IMR-90 (cell line): Measurements from ENCODE around the gene STEAP3. TPM values are rescaled to one million over a fixed set of nuclear protein-coding genes. Genes with fewer than 3 reads are reported as not detected.

ENCODE experiments used
- ATAC-seq: fragments of 200-7000 bp; cut with Tn5 transposase; 2 replicates; pipeline ENCODE4 v1.9.1; 2020; ENCODE audit warnings: low read depth, mild to moderate bottlenecking, moderate library complexity
- BruUV-seq: library from RNA; stranded (reverse); fragments of 400-500 nt; replicated peaks from 2 replicates; lab custom pipeline; 2021; lab: Mats Ljungman, UMichigan
- CTCF ChIA-PET: fragments of 300-600 bp; formaldehyde crosslinking; extraction: SDS; loops from one replicate; lab custom pipeline; 2021; ENCODE audit warnings: antibody characterized with exemption; lab: Yijun Ruan, JAX
- POLR2A ChIA-PET: fragments of 300-600 bp; sonication (Branson Sonifier 250); formaldehyde crosslinking; loops from one replicate; lab custom pipeline; 2022; ENCODE audit warnings: antibody characterized with exemption; ENCODE audit not compliant: unreplicated experiment; lab: Charles Lee
- DNase-seq: peaks from one replicate; pipeline ENCODE4 v3.0.0; 2013
- H2AFZ ChIP-seq: replicated peaks from 2 replicates; pipeline ENCODE3; 2013; ENCODE audit warnings: low read length, mild to moderate bottlenecking; ENCODE audit not compliant: poor library complexity
- H2AK5ac ChIP-seq: 2 replicates; pipeline ENCODE4 v1.6.1; 2013; ENCODE audit warnings: low read depth, low read length, inconsistent platforms
- H2AK9ac ChIP-seq: replicated peaks from 2 replicates; pipeline ENCODE3; 2013; ENCODE audit warnings: mild to moderate bottlenecking, low read depth, low read length, moderate library complexity; ENCODE audit not compliant: poor library complexity
- H2BK120ac ChIP-seq: 2 replicates; pipeline ENCODE4 v1.6.1; 2013; ENCODE audit warnings: low read depth, low read length, inconsistent platforms
- H2BK15ac ChIP-seq: 3 replicates; pipeline ENCODE4 v1.6.1; 2013; ENCODE audit warnings: low read depth, low read length, inconsistent platforms
- H2BK20ac ChIP-seq: 2 replicates; pipeline ENCODE4 v1.6.1; 2013; ENCODE audit warnings: low read depth, mild to moderate bottlenecking, inconsistent platforms, low read length, moderate library complexity
- H2BK5ac ChIP-seq: 2 replicates; pipeline ENCODE4 v1.6.1; 2013; ENCODE audit warnings: mild to moderate bottlenecking, low read depth, low read length, inconsistent platforms; ENCODE audit not compliant: poor library complexity, severe bottlenecking
- H3K14ac ChIP-seq: replicated peaks from 2 replicates; pipeline ENCODE4 v1.6.1; 2013; ENCODE audit warnings: low read depth, low read length, inconsistent platforms
- H3K18ac ChIP-seq: 2 replicates; pipeline ENCODE4 v1.6.1; 2013; ENCODE audit warnings: low read depth, low read length, control low read depth
- H3K23ac ChIP-seq: 2 replicates; pipeline ENCODE4 v1.6.1; 2013; ENCODE audit warnings: low read depth, low read length, inconsistent platforms
- H3K27ac ChIP-seq: 2 replicates; pipeline ENCODE4 v1.5.1; 2013; ENCODE audit warnings: mild to moderate bottlenecking, control low read depth, low read length; ENCODE audit not compliant: insufficient read depth
- H3K27me3 ChIP-seq: 2 replicates; pipeline ENCODE4 v1.6.1; 2013; ENCODE audit warnings: low read length; ENCODE audit not compliant: control insufficient read depth, insufficient read depth
- H3K36me3 ChIP-seq: 2 replicates; pipeline ENCODE4 v1.6.1; 2013; ENCODE audit warnings: low read length, mixed read lengths; ENCODE audit not compliant: control insufficient read depth, insufficient read depth
- H3K4ac ChIP-seq: 2 replicates; pipeline ENCODE4 v1.6.1; 2013; ENCODE audit warnings: low read depth, low read length, inconsistent platforms
- H3K4me1 ChIP-seq: 2 replicates; pipeline ENCODE4 v1.6.1; 2013; ENCODE audit warnings: low read length, mixed read lengths; ENCODE audit not compliant: control insufficient read depth, insufficient read depth
- H3K4me2 ChIP-seq: 2 replicates; pipeline ENCODE4 v1.6.1; 2013; ENCODE audit warnings: low read depth, mild to moderate bottlenecking, control low read depth, low read length, moderate library complexity
- H3K4me3 ChIP-seq: 2 replicates; pipeline ENCODE4 v1.5.1; 2013; ENCODE audit warnings: low read depth, mild to moderate bottlenecking, control low read depth, low read length, moderate library complexity; ENCODE audit not compliant: insufficient read depth
- H3K56ac ChIP-seq: 2 replicates; pipeline ENCODE4 v1.6.1; 2013; ENCODE audit warnings: low read length, inconsistent platforms; ENCODE audit not compliant: insufficient read depth; ENCODE audit errors: extremely low read depth
- H3K79me1 ChIP-seq, 2 experiments: 2 replicates each; pipeline ENCODE4 v1.6.1; 2013; ENCODE audit warnings: low read length in 2 of 2, inconsistent platforms in 1 of 2, low read depth in 1 of 2
- H3K9ac ChIP-seq: 2 replicates; pipeline ENCODE4 v1.6.1; 2013; ENCODE audit warnings: low read depth, low read length, control low read depth
- H3K9me1 ChIP-seq: 2 replicates; pipeline ENCODE4 v1.6.1; 2013; ENCODE audit warnings: low read length, inconsistent platforms; ENCODE audit not compliant: insufficient read depth
- H3K9me3 ChIP-seq: 2 replicates; pipeline ENCODE4 v1.6.1; 2013; ENCODE audit warnings: low read length; ENCODE audit not compliant: control insufficient read depth, insufficient read depth
- H4K20me1 ChIP-seq: 2 replicates; pipeline ENCODE4 v1.6.1; 2013; ENCODE audit warnings: low read length, inconsistent platforms; ENCODE audit not compliant: insufficient read depth
- H4K5ac ChIP-seq: 2 replicates; pipeline ENCODE4 v1.6.1; 2013; ENCODE audit warnings: mild to moderate bottlenecking, low read depth, low read length, control low read depth
- H4K8ac ChIP-seq, 2 experiments: 2 replicates each; pipeline ENCODE4 v1.6.1; 2013; ENCODE audit warnings: low read depth in 2 of 2, low read length in 2 of 2, control low read depth in 1 of 2, inconsistent platforms in 1 of 2
- H4K91ac ChIP-seq: 2 replicates; pipeline ENCODE4 v1.6.1; 2013; ENCODE audit warnings: low read depth, low read length, inconsistent platforms; ENCODE audit not compliant: insufficient read depth
- MAZ ChIP-seq: IDR thresholded peaks from 2 replicates; pipeline ENCODE4 v1.6.1; 2012; ENCODE audit warnings: low read depth, mild to moderate bottlenecking, low read length, improper control_type of control experiment, moderate library complexity, borderline replicate concordance
- RCOR1 ChIP-seq: IDR thresholded peaks from 2 replicates; pipeline ENCODE4 v1.6.1; 2012; ENCODE audit warnings: mild to moderate bottlenecking, low read length, improper control_type of control experiment; ENCODE audit not compliant: insufficient replicate concordance
- RFX5 ChIP-seq: IDR thresholded peaks from 2 replicates; pipeline ENCODE4 v1.8.0; 2012; ENCODE audit warnings: low read depth, mild to moderate bottlenecking, low read length, moderate library complexity
- WGBS, 2 experiments: methylation state at CpG; one replicate each; pipeline versions ENCODE4 v1.1.5 to v1.1.7; 2013; ENCODE audit warnings: missing lambda C conversion rate in 2 of 2; ENCODE audit not compliant: insufficient read length in 1 of 2; ENCODE audit errors: extremely low coverage in 2 of 2; 5-methylcytosine and 5-hydroxymethylcytosine counted together
- dilution Hi-C: fragments of 300-500 bp; cut with HindIII; formaldehyde crosslinking; loops from one replicate; pipeline ENCODE4 v1.14.3; 2018; ENCODE audit warnings: low sequenced_read_pairs; ENCODE audit not compliant: unreplicated experiment
- in situ Hi-C: fragments of 300-500 bp; cut with MboI; formaldehyde crosslinking; loops from 3 replicates; pipeline ENCODE4 v1.14.3; 2019; ENCODE audit warnings: low sequenced_read_pairs, inconsistent platforms, mixed read lengths
- intact Hi-C: fragments of 100-400 bp; cut with micrococcal nuclease; formaldehyde crosslinking; loops from 2 replicates; pipeline ENCODE4 v1.10.0; 2022
- polyA plus RNA-seq, 3 experiments: library from polyadenylated mRNA; depleted of rRNA; stranded (reverse); fragments of >200 nt; gene quantifications; 2 replicates each; pipeline ENCODE4 v1.2.3, GENCODE V29; 2012; ENCODE audit warnings: low replicate concordance in 1 of 3
- total RNA-seq: library from RNA; depleted of rRNA; stranded (reverse); fragments of >200 nt; gene quantifications from 2 replicates; pipeline ENCODE4 v1.2.3, GENCODE V29; 2012

Gene STEAP3
- total and polyA plus RNA-seq, 2 of the 4 experiments (the other 2 are of a cell fraction): 19.4 to 43.9 TPM

DNA sequence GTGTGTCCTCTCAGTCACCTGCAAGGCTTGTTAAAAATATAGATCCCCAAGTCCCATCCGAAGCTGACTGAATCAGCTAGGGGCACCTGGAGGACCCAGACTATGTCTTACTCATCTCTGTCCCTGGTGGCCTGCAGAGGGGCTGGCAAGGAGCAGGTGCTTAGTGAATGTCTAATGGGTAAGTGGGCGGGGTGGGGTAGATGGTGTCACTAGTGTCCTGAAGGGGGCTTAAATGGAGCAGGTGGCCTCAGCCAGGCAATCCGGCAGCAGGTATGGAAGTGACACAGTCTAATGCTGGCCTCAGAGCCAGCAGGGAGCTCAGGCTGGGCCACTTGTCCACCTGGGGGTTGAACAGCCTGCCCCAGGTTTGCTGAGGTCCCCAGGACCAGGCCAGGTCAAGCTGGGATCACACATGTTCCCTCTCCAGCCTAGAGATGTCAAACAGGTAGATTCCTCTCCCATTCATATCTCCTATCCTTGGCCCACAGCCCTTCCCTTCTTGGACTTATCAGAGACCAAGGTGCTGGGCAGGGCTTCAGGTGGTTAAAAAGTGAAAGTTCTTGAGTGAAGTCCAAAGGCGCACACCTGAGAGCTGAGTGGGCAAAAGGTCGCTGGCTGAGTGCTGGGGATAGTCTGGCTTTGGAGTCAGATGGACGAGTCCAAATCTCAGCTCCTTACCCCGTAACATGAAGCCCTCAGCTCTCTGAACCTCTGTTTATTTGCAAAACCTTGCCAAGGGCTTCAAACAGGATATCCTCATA is 1.7 kb downstream of the STEAP3 start:
- Histone ChIP-seq H2AK9ac (no peak overlapping the region), H4K5ac (no peak overlapping the region), H3K79me1 (peaks cover 0 to 25% of the 10 kb centered on the region in 2 experiments; a peak in 2 of 4 replicates), H3K27me3 (no peaks in the 10 kb centered on the region; the same call in 1 of the 2 replicates), H2AK5ac (0 out of 2 replicates have a peak overlapping the region, but pooled peaks have one; percentile 13), H4K20me1 (no peaks in the 10 kb centered on the region), H3K9me1 (peaks cover 8% of the 10 kb centered on the region), H2AFZ (no peak overlapping the region), H3K36me3 (no peaks in the 10 kb centered on the region), H3K27ac (no peak overlapping the region), H2BK15ac (no peak overlapping the region; the same call in 2 of the 3 replicates), H3K4me3 (no peak overlapping the region), H2BK20ac (no peak overlapping the region), H3K4ac (peak overlapping the region; percentile 4; the same call in 1 of the 2 replicates), H2BK120ac (no peak overlapping the region), H3K14ac (no peak overlapping the region; the same call in 1 of the 2 replicates), H4K91ac (no peak overlapping the region), H3K9me3 (no peaks in the 10 kb centered on the region), H3K9ac (no peak overlapping the region), H3K18ac (no peak overlapping the region), H3K4me1 (peaks cover 17% of the 10 kb centered on the region), H3K56ac (no peak overlapping the region), H3K23ac (no peak overlapping the region), H3K4me2 (no peak overlapping the region; the same call in 1 of the 2 replicates), H4K8ac (no peak overlapping the region), H2BK5ac (no peak overlapping the region)
- ATAC-seq (peak; percentile 12), DNase-seq (peak; percentile 32)
- TF ChIP-seq RFX5 (no peak), RCOR1 (no peak), MAZ (no peak)
- POLR2A ChIA-PET: no interaction called here
- in situ Hi-C loops: loop anchor here (25.0 kb wide), 1 partner anchor 1012 kb away; no protein-coding TSS in a partner anchor
- CTCF ChIA-PET: interaction anchor here (1.0 kb wide), 2 partner anchors 28 to 65 kb away, joined by 3 to 4 read pairs; no protein-coding TSS in a partner anchor
- no TSS peak for BruUV-seq
- intact Hi-C loops: loop anchor here (2.0 kb wide), 1 partner anchor 32 kb away; no protein-coding TSS in a partner anchor
- dilution Hi-C loops: no loop called here
- 82% methylated on average over 3 of the region's 7 CpGs; no CpG with 5 or more reads in 1 of the 2 experiments for WGBS, 2 experiments
